ENCODE results near the gene SUV39H2.
"Not testable (repeated sequence)": the region's sequence is repeated elsewhere in the genome, so short reads cannot be mapped to it uniquely, and the experiment has no call there.

The SUV39H2 gene

GRCh38 chr10:14936584-14936983, 57.9 kb downstream of the SUV39H2 start:
- no peak for DNase-seq (ENCODE audit: low read depth in 2 of 2)

- not testable (repeated sequence) for DNase-seq (ENCODE audit: low read depth in 2 of 2)
Observed at GRCh38 chr10:14938971-14939370, 60.3 kb downstream of the SUV39H2 start.

GRCh38 chr10:14942147-14942949, 63.7 kb downstream of the SUV39H2 start:
- DNase-seq (ENCODE audit: low read depth in 2 of 2): not testable (repeated sequence)

GRCh38 chr10:14942950-14943338, 64.3 kb downstream of the SUV39H2 start:
- DNase-seq (ENCODE audit: low read depth in 2 of 2): not testable (repeated sequence)

- no peak for DNase-seq (ENCODE audit: low read depth in 2 of 2)
Observed at GRCh38 chr10:14945108-14945507, 66.4 kb downstream of the SUV39H2 start.

GRCh38 chr10:14947268-14947667, 68.6 kb downstream of the SUV39H2 start:
- no peak for DNase-seq (ENCODE audit: low read depth in 2 of 2)

- no peak for DNase-seq (ENCODE audit: low read depth in 2 of 2)
Observed at GRCh38 chr10:14949291-14949690, 70.6 kb downstream of the SUV39H2 start.

GRCh38 chr10:14952851-14953423, 74.3 kb downstream of the SUV39H2 start:
- no peak for DNase-seq (ENCODE audit: low read depth in 2 of 2)

- DNase-seq (ENCODE audit: low read depth in 2 of 2): no peak
Observed at GRCh38 chr10:14953424-14954000, 74.8 kb downstream of the SUV39H2 start.
